Measurements from ENCODE around the gene CAMK2N1.

GRCh38 chr1:20470194-20470593 is 15.8 kb downstream of the CAMK2N1 start:
- TF ChIP-seq POLR2A (IDR thresholded peaks at IDR 0.05) (no peak), CTCF (IDR thresholded peaks at IDR 0.05) (no peak)

All from adrenal gland (tissue), 5 donors.